ENCODE data around the gene DYTN.

DNA sequence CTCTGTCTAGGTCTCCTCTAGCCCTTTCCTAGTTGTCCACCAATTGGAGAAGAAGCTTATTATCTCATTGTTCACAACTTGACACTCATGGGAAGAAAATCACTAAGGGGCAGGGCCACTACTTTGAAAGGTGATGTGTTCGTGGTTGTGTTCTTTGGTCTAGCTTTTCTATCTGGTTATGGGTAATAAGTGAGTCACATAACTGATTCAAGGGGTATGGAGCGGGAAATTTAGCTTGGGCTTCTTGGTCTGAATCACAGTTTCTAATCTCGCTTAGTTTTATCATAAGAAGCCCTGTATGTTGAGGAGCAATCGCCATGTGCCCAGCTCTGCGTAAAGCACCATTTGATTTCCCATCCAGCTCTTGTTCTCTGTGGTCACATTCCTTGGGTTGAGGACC lies 18.7 kb upstream of the DYTN start:
- TF ChIP-seq, protein P1, sequence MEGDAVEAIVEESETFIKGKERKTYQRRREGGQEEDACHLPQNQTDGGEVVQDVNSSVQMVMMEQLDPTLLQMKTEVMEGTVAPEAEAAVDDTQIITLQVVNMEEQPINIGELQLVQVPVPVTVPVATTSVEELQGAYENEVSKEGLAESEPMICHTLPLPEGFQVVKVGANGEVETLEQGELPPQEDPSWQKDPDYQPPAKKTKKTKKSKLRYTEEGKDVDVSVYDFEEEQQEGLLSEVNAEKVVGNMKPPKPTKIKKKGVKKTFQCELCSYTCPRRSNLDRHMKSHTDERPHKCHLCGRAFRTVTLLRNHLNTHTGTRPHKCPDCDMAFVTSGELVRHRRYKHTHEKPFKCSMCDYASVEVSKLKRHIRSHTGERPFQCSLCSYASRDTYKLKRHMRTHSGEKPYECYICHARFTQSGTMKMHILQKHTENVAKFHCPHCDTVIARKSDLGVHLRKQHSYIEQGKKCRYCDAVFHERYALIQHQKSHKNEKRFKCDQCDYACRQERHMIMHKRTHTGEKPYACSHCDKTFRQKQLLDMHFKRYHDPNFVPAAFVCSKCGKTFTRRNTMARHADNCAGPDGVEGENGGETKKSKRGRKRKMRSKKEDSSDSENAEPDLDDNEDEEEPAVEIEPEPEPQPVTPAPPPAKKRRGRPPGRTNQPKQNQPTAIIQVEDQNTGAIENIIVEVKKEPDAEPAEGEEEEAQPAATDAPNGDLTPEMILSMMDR (IDR thresholded peaks at IDR 0.05): no peak
- no peak for TF ChIP-seq EP300 (IDR thresholded peaks at IDR 0.05)
- TF ChIP-seq POLR2A (IDR thresholded peaks at IDR 0.05): no peak
